ENCODE results near the gene CDNF.

DNA sequence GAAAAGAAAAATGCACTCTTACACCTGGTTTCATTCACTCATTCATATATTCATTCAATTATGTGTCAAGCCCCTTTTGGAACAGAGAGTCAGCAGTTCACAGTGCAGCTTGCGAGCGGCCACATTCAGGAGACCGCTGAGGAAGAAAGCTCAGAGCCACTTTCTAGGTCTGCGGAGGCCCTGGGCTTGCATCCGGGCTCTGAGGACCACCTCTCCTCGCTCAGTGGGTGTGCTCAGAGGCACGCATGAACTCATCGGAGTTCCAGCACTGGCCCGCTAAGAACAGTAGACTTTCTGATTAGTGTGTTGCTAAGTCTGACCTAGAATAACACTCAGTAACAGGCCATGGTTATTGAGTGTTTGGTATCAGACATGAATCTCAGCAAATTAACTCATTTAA lies 61.3 kb downstream of the CDNF start:
- no peak for TF ChIP-seq MTA3 (IDR thresholded peaks at IDR 0.05; ENCODE audit: borderline replicate concordance, low read length)
- no peak for TF ChIP-seq ZZZ3 (IDR thresholded peaks at IDR 0.05; ENCODE audit: control insufficient read depth, insufficient read length, low read depth)
- no peak for TF ChIP-seq POU2F2 (IDR thresholded peaks at IDR 0.05; ENCODE audit: borderline replicate concordance, low read depth, low read length)
- no peak for TF ChIP-seq EZH2 (IDR thresholded peaks at IDR 0.05; ENCODE audit: borderline replicate concordance, control insufficient read depth, low read depth, low read length)
- TF ChIP-seq ZSCAN29 (IDR thresholded peaks at IDR 0.05) = no peak
- TF ChIP-seq RCOR1 (conservative IDR thresholded peaks at IDR 0.05; ENCODE audit: low read depth, low read length) = no peak
- no peak for TF ChIP-seq NRF1 (conservative IDR thresholded peaks at IDR 0.05; ENCODE audit: low read depth, low read length)
- no peak for TF ChIP-seq CTCF (IDR thresholded peaks at IDR 0.05 in 2 of 3, conservative IDR thresholded peaks at IDR 0.05 in 1 of 3; ENCODE audit: control insufficient read depth in 2 of 3, extremely low read depth in 1 of 3, insufficient read depth in 1 of 3, low read depth in 3 of 3, low read length in 3 of 3)
- no peak for TF ChIP-seq YY1 (IDR thresholded peaks at IDR 0.05; ENCODE audit: low read depth, low read length)
- TF ChIP-seq NFIC (IDR thresholded peaks at IDR 0.05; ENCODE audit: low read depth, low read length) = no peak
